ENCODE measurements around the gene QRFP. TPM values are rescaled to one million over a fixed set of nuclear protein-coding genes. Genes with fewer than 3 reads are reported as not detected.

Gene QRFP
- total RNA-seq, 4 donors from 2014 or later, result not detected

GRCh38 chr9:130880599-130881220, 15.9 kb downstream of the QRFP start:
- Histone ChIP-seq H3K4me1 (no peaks in the 10 kb centered on the region), H3K4me3 (no peak overlapping the region), H3K9me3 (no peaks in the 10 kb centered on the region), H3K36me3 (no peaks in the 10 kb centered on the region), H3K27me3 (no peaks in the 10 kb centered on the region), H3K27ac (no peak overlapping the region)
- no peak for TF ChIP-seq CTCF (IDR thresholded peaks at IDR 0.05)
- no peak for TF ChIP-seq POLR2A (IDR thresholded peaks at IDR 0.05)
- intact Hi-C loops (cut with DNase I; ENCODE audit: low total_unique reads), result no loop called here
- DNase-seq, result no peak

GRCh38 chr9:130879863-130880411, 16.7 kb downstream of the QRFP start:
- Histone ChIP-seq H3K9me3 (no peaks in the 10 kb centered on the region), H3K27me3 (no peaks in the 10 kb centered on the region), H3K4me3 (no peak overlapping the region), H3K27ac (no peak overlapping the region), H3K36me3 (no peaks in the 10 kb centered on the region), H3K4me1 (no peaks in the 10 kb centered on the region)
- TF ChIP-seq POLR2A (IDR thresholded peaks at IDR 0.05) (no peak), CTCF (IDR thresholded peaks at IDR 0.05) (no peak)
- intact Hi-C loops (cut with DNase I; ENCODE audit: low total_unique reads), result no loop called here
- DNase-seq, result no peak

GRCh38 chr9:130878295-130878694, 18.3 kb downstream of the QRFP start:
- no peak overlapping the region for H3K27ac ChIP-seq
- H3K4me1 ChIP-seq, result no peaks in the 10 kb centered on the region
- H3K9me3 ChIP-seq, result no peaks in the 10 kb centered on the region
- no peaks in the 10 kb centered on the region for H3K36me3 ChIP-seq
- TF ChIP-seq POLR2A (IDR thresholded peaks at IDR 0.05) (no peak), CTCF (IDR thresholded peaks at IDR 0.05) (no peak)
- intact Hi-C loops (cut with DNase I; ENCODE audit: low total_unique reads), result no loop called here
- H3K27me3 ChIP-seq, result no peaks in the 10 kb centered on the region
- DNase-seq, result no peak
- H3K4me3 ChIP-seq, result no peak overlapping the region

GRCh38 chr9:130877300-130877699, 19.3 kb downstream of the QRFP start:
- H3K27ac ChIP-seq, result no peak overlapping the region
- no peaks in the 10 kb centered on the region for H3K9me3 ChIP-seq
- no peak for DNase-seq
- H3K36me3 ChIP-seq, result no peaks in the 10 kb centered on the region
- H3K27me3 ChIP-seq, result no peaks in the 10 kb centered on the region
- no peak overlapping the region for H3K4me3 ChIP-seq
- no peaks in the 10 kb centered on the region for H3K4me1 ChIP-seq
- intact Hi-C loops (cut with DNase I; ENCODE audit: low total_unique reads), result no loop called here
- no peak for TF ChIP-seq POLR2A (IDR thresholded peaks at IDR 0.05)
- TF ChIP-seq CTCF (IDR thresholded peaks at IDR 0.05), result no peak

GRCh38 chr9:130874783-130875182, 21.8 kb downstream of the QRFP start:
- intact Hi-C loops (cut with DNase I; ENCODE audit: low total_unique reads), result no loop called here
- Histone ChIP-seq H3K4me3 (no peak overlapping the region), H3K36me3 (no peaks in the 10 kb centered on the region), H3K27me3 (no peaks in the 10 kb centered on the region), H3K27ac (no peak overlapping the region), H3K4me1 (peaks cover 0 to 6% of the 10 kb centered on the region in 2 donors), H3K9me3 (no peaks in the 10 kb centered on the region)
- no peak for TF ChIP-seq POLR2A (IDR thresholded peaks at IDR 0.05)
- TF ChIP-seq CTCF (IDR thresholded peaks at IDR 0.05), result no peak
- DNase-seq, result no peak
